ENCODE data around the gene YIPF3.

- no peak for TF ChIP-seq CTCF (IDR thresholded peaks at IDR 0.05)
- TF ChIP-seq, protein P1, sequence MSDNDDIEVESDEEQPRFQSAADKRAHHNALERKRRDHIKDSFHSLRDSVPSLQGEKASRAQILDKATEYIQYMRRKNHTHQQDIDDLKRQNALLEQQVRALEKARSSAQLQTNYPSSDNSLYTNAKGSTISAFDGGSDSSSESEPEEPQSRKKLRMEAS (CRISPR knock-in tag; IDR thresholded peaks at IDR 0.05) = no peak
- TF ChIP-seq, protein P2, sequence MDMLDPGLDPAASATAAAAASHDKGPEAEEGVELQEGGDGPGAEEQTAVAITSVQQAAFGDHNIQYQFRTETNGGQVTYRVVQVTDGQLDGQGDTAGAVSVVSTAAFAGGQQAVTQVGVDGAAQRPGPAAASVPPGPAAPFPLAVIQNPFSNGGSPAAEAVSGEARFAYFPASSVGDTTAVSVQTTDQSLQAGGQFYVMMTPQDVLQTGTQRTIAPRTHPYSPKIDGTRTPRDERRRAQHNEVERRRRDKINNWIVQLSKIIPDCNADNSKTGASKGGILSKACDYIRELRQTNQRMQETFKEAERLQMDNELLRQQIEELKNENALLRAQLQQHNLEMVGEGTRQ (CRISPR knock-in tag; IDR thresholded peaks at IDR 0.05) = no peak
- no peak for TF ChIP-seq ZNF671 (CRISPR knock-in tag; IDR thresholded peaks at IDR 0.05)
- no peak for TF ChIP-seq TP53 (CRISPR knock-in tag; IDR thresholded peaks at IDR 0.05)
- no peak for TF ChIP-seq ETV6 (CRISPR knock-in tag; IDR thresholded peaks at IDR 0.05)
- no peak for TF ChIP-seq CREM (CRISPR knock-in tag; IDR thresholded peaks at IDR 0.05)
- TF ChIP-seq E2F1 (CRISPR knock-in tag; IDR thresholded peaks at IDR 0.05) = no peak
- TF ChIP-seq IRF2 (CRISPR knock-in tag; IDR thresholded peaks at IDR 0.05; ENCODE audit: borderline replicate concordance, low read depth) = no peak
- TF ChIP-seq GABPB1 (CRISPR knock-in tag; IDR thresholded peaks at IDR 0.05) = no peak
- TF ChIP-seq, protein P3, sequence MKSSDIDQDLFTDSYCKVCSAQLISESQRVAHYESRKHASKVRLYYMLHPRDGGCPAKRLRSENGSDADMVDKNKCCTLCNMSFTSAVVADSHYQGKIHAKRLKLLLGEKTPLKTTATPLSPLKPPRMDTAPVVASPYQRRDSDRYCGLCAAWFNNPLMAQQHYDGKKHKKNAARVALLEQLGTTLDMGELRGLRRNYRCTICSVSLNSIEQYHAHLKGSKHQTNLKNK (CRISPR knock-in tag; IDR thresholded peaks at IDR 0.05) = no peak
- TF ChIP-seq NR3C1 (CRISPR knock-in tag; conservative IDR thresholded peaks at IDR 0.05; ENCODE audit: low read depth) = no peak
- TF ChIP-seq, protein P4, sequence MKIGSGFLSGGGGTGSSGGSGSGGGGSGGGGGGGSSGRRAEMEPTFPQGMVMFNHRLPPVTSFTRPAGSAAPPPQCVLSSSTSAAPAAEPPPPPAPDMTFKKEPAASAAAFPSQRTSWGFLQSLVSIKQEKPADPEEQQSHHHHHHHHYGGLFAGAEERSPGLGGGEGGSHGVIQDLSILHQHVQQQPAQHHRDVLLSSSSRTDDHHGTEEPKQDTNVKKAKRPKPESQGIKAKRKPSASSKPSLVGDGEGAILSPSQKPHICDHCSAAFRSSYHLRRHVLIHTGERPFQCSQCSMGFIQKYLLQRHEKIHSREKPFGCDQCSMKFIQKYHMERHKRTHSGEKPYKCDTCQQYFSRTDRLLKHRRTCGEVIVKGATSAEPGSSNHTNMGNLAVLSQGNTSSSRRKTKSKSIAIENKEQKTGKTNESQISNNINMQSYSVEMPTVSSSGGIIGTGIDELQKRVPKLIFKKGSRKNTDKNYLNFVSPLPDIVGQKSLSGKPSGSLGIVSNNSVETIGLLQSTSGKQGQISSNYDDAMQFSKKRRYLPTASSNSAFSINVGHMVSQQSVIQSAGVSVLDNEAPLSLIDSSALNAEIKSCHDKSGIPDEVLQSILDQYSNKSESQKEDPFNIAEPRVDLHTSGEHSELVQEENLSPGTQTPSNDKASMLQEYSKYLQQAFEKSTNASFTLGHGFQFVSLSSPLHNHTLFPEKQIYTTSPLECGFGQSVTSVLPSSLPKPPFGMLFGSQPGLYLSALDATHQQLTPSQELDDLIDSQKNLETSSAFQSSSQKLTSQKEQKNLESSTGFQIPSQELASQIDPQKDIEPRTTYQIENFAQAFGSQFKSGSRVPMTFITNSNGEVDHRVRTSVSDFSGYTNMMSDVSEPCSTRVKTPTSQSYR (CRISPR knock-in tag; IDR thresholded peaks at IDR 0.05) = no peak
Measured at GRCh38 chr6:43492673-43493072, 24.1 kb downstream of the YIPF3 start.

Data from WTC11 (cell line).